AG04450 (cell line): ENCODE measurements around the gene JMJD4. TPM values are rescaled to one million over a fixed set of nuclear protein-coding genes. Genes with fewer than 3 reads are reported as not detected.

Experiments
- CTCF ChIA-PET: fragments of 300-600, 350-600 bp; formaldehyde crosslinking; extraction: SDS; loops from one replicate; lab custom pipeline; 2022; ENCODE audit warnings: antibody characterized with exemption, inconsistent platforms; lab: Charles Lee
- POLR2A ChIA-PET: fragments of 350-600 bp; formaldehyde crosslinking; extraction: SDS; loops from one replicate; lab custom pipeline; 2021; ENCODE audit warnings: antibody characterized with exemption, inconsistent platforms; lab: Yijun Ruan, JAX
- DNase-seq: peaks from one replicate; pipeline ENCODE4 v3.0.0-alpha.2; 2011; ENCODE audit warnings: low read depth, low spot score
- H3K27ac ChIP-seq: one replicate; pipeline ENCODE4 v1.5.1; 2012; ENCODE audit warnings: low read depth, low read length, control low read depth
- H3K27me3 ChIP-seq: one replicate; pipeline ENCODE4 v1.6.0; 2012; ENCODE audit warnings: low read length; ENCODE audit not compliant: control insufficient read depth, insufficient read depth
- H3K4me3 ChIP-seq: 2 replicates; pipeline ENCODE4 v1.5.1; 2011; ENCODE audit warnings: mild to moderate bottlenecking, low read depth, low read length, control low read depth
- H3K9me3 ChIP-seq: 2 replicates; pipeline ENCODE4 v1.5.1; 2012; ENCODE audit warnings: low read length; ENCODE audit not compliant: control insufficient read depth, insufficient read depth
- CTCF ChIP-seq: IDR thresholded peaks from 2 replicates; pipeline ENCODE4 v1.5.1; 2011; ENCODE audit warnings: low read depth, low read length, control low read depth, inconsistent platforms
- polyA plus RNA-seq: library from polyadenylated mRNA; depleted of rRNA; stranded (reverse); fragments of >200 nt; gene quantifications from 2 replicates; pipeline ENCODE4 v1.2.3, GENCODE V29; 2011

The JMJD4 gene
- polyA plus RNA-seq, 1 experiment, result 13.4 TPM

GRCh38 chr1:227776331-227776771 lies 41.2 kb upstream of the JMJD4 start:
- H3K27me3 ChIP-seq, result no peaks in the 10 kb centered on the region
- peak overlapping the region; percentile 57 for H3K27ac ChIP-seq
- TF ChIP-seq CTCF, result no peak
- no peak overlapping the region for H3K4me3 ChIP-seq
- no peak for DNase-seq
- H3K9me3 ChIP-seq, result peaks cover 2% of the 10 kb centered on the region; the same call in 1 of the 2 replicates
- CTCF ChIA-PET, result interaction anchor here (0.6 to 3.1 kb wide), 3 partner anchors 14 to 178 kb away, joined by 3 to 17 read pairs (median 3); partner anchors contain the start of gene WNT9A
- POLR2A ChIA-PET, result no interaction called here

GRCh38 chr1:227775841-227776240 lies 40.7 kb upstream of the JMJD4 start:
- no peak for DNase-seq
- no peak overlapping the region for H3K4me3 ChIP-seq
- no peaks in the 10 kb centered on the region for H3K27me3 ChIP-seq
- ChIA-PET POLR2A (interaction anchor here (1.1 kb wide), 1 partner anchor 41 kb away, joined by 3 read pairs; the partner anchor contains the start of gene JMJD4), CTCF (interaction anchor here (1.2 to 3.1 kb wide), 2 partner anchors 13 to 172 kb away, joined by 3 to 17 read pairs; partner anchors contain the start of gene WNT9A)
- TF ChIP-seq CTCF, result no peak
- H3K27ac ChIP-seq, result peak overlapping the region; percentile 57
- no peaks in the 10 kb centered on the region; the same call in 1 of the 2 replicates for H3K9me3 ChIP-seq

- Histone ChIP-seq H3K4me3 (no peak overlapping the region), H3K9me3 (no peaks in the 10 kb centered on the region; the same call in 1 of the 2 replicates), H3K27me3 (no peaks in the 10 kb centered on the region), H3K27ac (no peak overlapping the region)
- ChIA-PET CTCF (interaction anchor here (3.1 kb wide), 1 partner anchor 13 kb away, joined by 17 read pairs; no protein-coding TSS in a partner anchor), POLR2A (interaction anchor here (0.6 to 1.1 kb wide), 5 partner anchors 13 to 423 kb away, joined by 3 to 8 read pairs (median 3); partner anchors contain the start of gene JMJD4)
- no peak for TF ChIP-seq CTCF
- no peak for DNase-seq
Measured at GRCh38 chr1:227774821-227775661, 39.9 kb upstream of the JMJD4 start.

GRCh38 chr1:227774051-227774731 lies 39.1 kb upstream of the JMJD4 start:
- Histone ChIP-seq H3K9me3 (no peaks in the 10 kb centered on the region; the same call in 1 of the 2 replicates), H3K4me3 (no peak overlapping the region), H3K27ac (no peak overlapping the region), H3K27me3 (no peaks in the 10 kb centered on the region)
- TF ChIP-seq CTCF, result no peak
- ChIA-PET POLR2A (interaction anchor here (0.8 to 1.1 kb wide), 2 partner anchors 14 to 20 kb away, joined by 3 to 4 read pairs; no protein-coding TSS in a partner anchor), CTCF (interaction anchor here (3.1 kb wide), 1 partner anchor 12 kb away, joined by 17 read pairs; no protein-coding TSS in a partner anchor)
- DNase-seq, result no peak
